HCT116 (cell line): Measurements from ENCODE around the gene TBL1X. TPM values are rescaled to one million over a fixed set of nuclear protein-coding genes. Genes with fewer than 3 reads are reported as not detected.

ENCODE experiments used
- ATAC-seq: fragments of 200-7000 bp; cut with Tn5 transposase; 2 replicates; pipeline ENCODE4 v1.9.1; 2020; ENCODE audit warnings: mild to moderate bottlenecking, moderate library complexity
- BruUV-seq: library from RNA; stranded (reverse); fragments of 400-500 nt; replicated peaks from 2 replicates; lab custom pipeline; 2021; lab: Mats Ljungman, UMichigan
- CTCF ChIA-PET: fragments of 300-600 bp; sonication (Branson Sonifier 250); formaldehyde crosslinking; loops from one replicate; lab custom pipeline; 2021; ENCODE audit warnings: antibody characterized with exemption; lab: Charles Lee
- POLR2A ChIA-PET: fragments of 300-600, 350-600 bp; sonication (Branson Sonifier 250); formaldehyde crosslinking; loops from one replicate; lab custom pipeline; 2021; ENCODE audit warnings: antibody characterized with exemption; lab: Charles Lee
- RAD21 ChIA-PET, 2 experiments: fragments of 300-600 bp; sonication (Branson Sonifier 250); formaldehyde crosslinking; loops; one replicate each; lab custom pipeline; 2023; ENCODE audit warnings: low total read pairs in 2 of 2; ENCODE audit not compliant: uncharacterized antibody in 2 of 2, unreplicated experiment in 2 of 2, low non-redundant PET in 1 of 2; lab: Charles Lee
- DNase-seq: peaks from one replicate; pipeline ENCODE4 v3.0.0-alpha.2; 2010; ENCODE audit warnings: low read depth, low spot score
- H2AFZ ChIP-seq: fragments of 200-600 bp; shearing (Covaris generic), sonication (generic); 2 replicates; pipeline ENCODE4 v1.6.1; 2017; ENCODE audit warnings: low read depth, mixed run types, mixed read lengths, antibody characterized with exemption, low read length; ENCODE audit not compliant: poor library complexity, severe bottlenecking
- H3K27ac ChIP-seq: 2 replicates; pipeline ENCODE4 v1.5.1; 2012; ENCODE audit warnings: low read depth, low read length
- H3K27me3 ChIP-seq: fragments of 200-600 bp; sonication (generic); 2 replicates; pipeline ENCODE4 v1.6.1; 2016; ENCODE audit warnings: mixed run types, low read length, mixed read lengths; ENCODE audit not compliant: insufficient read depth
- H3K36me3 ChIP-seq, 2 experiments: fragments of 200-500 bp in 1 of 2; fragments of 200-600 bp in 1 of 2; sonication (Bioruptor generic) in 1 of 2; sonication (generic) in 1 of 2; 2 replicates each; pipeline versions ENCODE4 v1.5.1 to v1.6.1; 2014 to 2016; ENCODE audit warnings: low read length in 2 of 2, inconsistent platforms in 1 of 2, mixed read lengths in 1 of 2, mixed run types in 1 of 2; ENCODE audit not compliant: insufficient read depth in 2 of 2, control insufficient read depth in 1 of 2
- H3K4me1 ChIP-seq, 2 experiments: fragments of 200-600 bp in 1 of 2; sonication (generic) in 1 of 2; 2 replicates each; pipeline versions ENCODE4 v1.5.1 to v1.6.1; 2012 to 2017; ENCODE audit warnings: low read length in 2 of 2, inconsistent platforms in 1 of 2, mild to moderate bottlenecking in 1 of 2, mixed read lengths in 1 of 2, mixed run types in 1 of 2, moderate library complexity in 1 of 2; ENCODE audit not compliant: insufficient read depth in 2 of 2, control insufficient read depth in 1 of 2
- H3K4me2 ChIP-seq: fragments of 200-600 bp; sonication (generic); 2 replicates; pipeline ENCODE4 v1.6.1; 2017; ENCODE audit warnings: mixed run types, low read length, mixed read lengths
- H3K4me3 ChIP-seq, 2 experiments: fragments of 200-600 bp in 1 of 2; sonication (generic) in 1 of 2; replicated peaks in 1 of 2; 2 replicates each; pipeline ENCODE4 v1.5.1; 2011 to 2016; ENCODE audit warnings: low read length in 2 of 2, control low read depth in 1 of 2, low read depth in 1 of 2, mild to moderate bottlenecking in 1 of 2, mixed read lengths in 1 of 2, mixed run types in 1 of 2
- H3K79me2 ChIP-seq: fragments of 200-600 bp; sonication (generic); 2 replicates; pipeline ENCODE4 v1.6.1; 2017; ENCODE audit warnings: mild to moderate bottlenecking, mixed run types, low read length, moderate library complexity, mixed read lengths; ENCODE audit not compliant: insufficient read depth
- H3K9ac ChIP-seq: fragments of 200-600 bp; sonication (generic); 2 replicates; pipeline ENCODE4 v1.6.1; 2016; ENCODE audit warnings: low read length, mixed read lengths
- H3K9me2 ChIP-seq: fragments of 200-600 bp; sonication (generic), shearing (Covaris generic); 2 replicates; pipeline ENCODE4 v1.6.1; 2017; ENCODE audit warnings: mixed run types, mild to moderate bottlenecking, moderate library complexity; ENCODE audit not compliant: insufficient read depth
- H3K9me3 ChIP-seq, 2 experiments: fragments of 200-500 bp in 1 of 2; fragments of 200-600 bp in 1 of 2; sonication (Bioruptor generic) in 1 of 2; sonication (generic) in 1 of 2; 2 replicates each; pipeline ENCODE4 v1.6.1; 2014 to 2017; ENCODE audit warnings: low read length in 2 of 2, mixed read lengths in 2 of 2, inconsistent platforms in 1 of 2, low read depth in 1 of 2, mild to moderate bottlenecking in 1 of 2, mixed run types in 1 of 2, moderate library complexity in 1 of 2; ENCODE audit not compliant: control insufficient read depth in 1 of 2, insufficient read depth in 1 of 2
- H4K20me1 ChIP-seq: fragments of 200-600 bp; sonication (generic), shearing (Covaris generic); 2 replicates; pipeline ENCODE4 v1.6.1; 2017; ENCODE audit warnings: mixed run types, mild to moderate bottlenecking, moderate library complexity; ENCODE audit not compliant: insufficient read depth
- FOSL1 ChIP-seq: IDR thresholded peaks from 2 replicates; pipeline ENCODE4 v1.6.1; 2012; ENCODE audit warnings: low read depth
- ZNF274 ChIP-seq: fragments of 200-500 bp; sonication (Bioruptor generic); IDR thresholded peaks from 2 replicates; pipeline ENCODE4 v1.6.1; 2014; ENCODE audit warnings: mild to moderate bottlenecking, low read depth, low read length, inconsistent platforms
- intact Hi-C: fragments of 100-400 bp; cut with micrococcal nuclease; formaldehyde crosslinking; loops from 2 replicates; pipeline ENCODE4 v1.10.0; 2022
- total RNA-seq: library from RNA; stranded (reverse); gene quantifications from one replicate; pipeline ENCODE4 v1.2.1, GENCODE V29; 2021; ENCODE audit not compliant: unreplicated experiment
- TF ChIP-seq, protein P1 (sequence below): IDR thresholded peaks from 2 replicates; pipeline ENCODE4 v1.6.1; 2011; ENCODE audit warnings: mild to moderate bottlenecking, low read length, moderate library complexity; ENCODE audit not compliant: insufficient replicate concordance; ENCODE audit errors: extremely low read depth

TBL1X gene
- total RNA-seq, 1 experiment from 2014 or later, result 37.8 TPM

DNA sequence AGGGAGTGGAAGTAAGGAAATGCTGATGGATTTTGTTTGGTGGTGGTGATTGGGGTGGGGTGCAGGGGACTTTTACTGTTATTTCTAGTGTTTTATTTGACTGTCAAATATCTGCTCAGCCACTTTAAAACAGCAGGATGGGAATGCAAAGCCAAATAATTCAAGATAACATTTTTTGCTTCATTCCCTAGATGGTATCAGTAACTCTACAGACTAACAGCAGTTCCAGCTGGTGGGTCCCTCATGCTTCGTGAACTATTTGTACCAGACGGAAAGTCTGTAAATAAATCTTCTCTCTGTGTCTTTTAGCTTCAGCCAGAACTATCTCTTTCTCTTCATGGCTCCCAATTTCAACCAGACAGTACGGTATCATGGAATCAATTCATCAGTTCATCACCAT, 273.3 kb downstream of the TBL1X start:
- intact Hi-C loops, result no loop called here
- Histone ChIP-seq H3K4me1 (no peaks in the 10 kb centered on the region), H3K9ac (no peak overlapping the region), H3K27me3 (no peaks in the 10 kb centered on the region), H3K27ac (no peak overlapping the region), H3K9me2 (no peaks in the 10 kb centered on the region), H3K36me3 (no peaks in the 10 kb centered on the region), H3K79me2 (no peaks in the 10 kb centered on the region), H3K4me3 (no peak overlapping the region), H2AFZ (no peak overlapping the region), H3K9me3 (no peaks in the 10 kb centered on the region), H3K4me2 (no peak overlapping the region), H4K20me1 (no peaks in the 10 kb centered on the region)
- no peak for DNase-seq
- ChIA-PET CTCF (no interaction called here), RAD21 (no interaction called here), POLR2A (no interaction called here)
- no peak for ATAC-seq
- BruUV-seq, result no TSS peak
- TF ChIP-seq FOSL1, result no peak
- TF ChIP-seq, protein P1, sequence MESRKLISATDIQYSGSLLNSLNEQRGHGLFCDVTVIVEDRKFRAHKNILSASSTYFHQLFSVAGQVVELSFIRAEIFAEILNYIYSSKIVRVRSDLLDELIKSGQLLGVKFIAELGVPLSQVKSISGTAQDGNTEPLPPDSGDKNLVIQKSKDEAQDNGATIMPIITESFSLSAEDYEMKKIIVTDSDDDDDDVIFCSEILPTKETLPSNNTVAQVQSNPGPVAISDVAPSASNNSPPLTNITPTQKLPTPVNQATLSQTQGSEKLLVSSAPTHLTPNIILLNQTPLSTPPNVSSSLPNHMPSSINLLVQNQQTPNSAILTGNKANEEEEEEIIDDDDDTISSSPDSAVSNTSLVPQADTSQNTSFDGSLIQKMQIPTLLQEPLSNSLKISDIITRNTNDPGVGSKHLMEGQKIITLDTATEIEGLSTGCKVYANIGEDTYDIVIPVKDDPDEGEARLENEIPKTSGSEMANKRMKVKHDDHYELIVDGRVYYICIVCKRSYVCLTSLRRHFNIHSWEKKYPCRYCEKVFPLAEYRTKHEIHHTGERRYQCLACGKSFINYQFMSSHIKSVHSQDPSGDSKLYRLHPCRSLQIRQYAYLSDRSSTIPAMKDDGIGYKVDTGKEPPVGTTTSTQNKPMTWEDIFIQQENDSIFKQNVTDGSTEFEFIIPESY, result no peak

DNA sequence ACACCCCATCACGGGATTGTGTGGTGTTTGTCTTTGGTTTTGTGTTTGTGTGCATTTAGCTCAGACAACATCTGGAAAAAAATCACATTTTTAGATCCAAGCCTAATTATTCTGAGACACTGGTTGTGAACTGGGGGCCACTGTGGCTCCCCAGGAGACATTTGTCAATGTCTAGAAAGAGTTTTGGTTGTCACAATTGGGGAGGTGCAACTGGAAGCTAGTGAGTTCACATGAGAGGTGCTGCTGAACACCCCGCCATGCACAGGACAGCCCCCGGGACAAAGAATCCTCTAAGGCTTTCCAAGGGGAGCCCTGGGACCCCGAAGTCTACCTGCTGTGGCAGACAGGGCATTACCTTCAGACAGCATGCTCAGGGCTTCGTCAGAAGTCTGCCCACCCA, 274.3 kb downstream of the TBL1X start:
- no peak for ATAC-seq

More for the DNA sequence above, 274.3 kb downstream of the TBL1X start:
- ChIA-PET CTCF (no interaction called here), POLR2A (no interaction called here), RAD21 (no interaction called here)
- TF ChIP-seq ZNF274, result no peak
- intact Hi-C loops, result no loop called here
- DNase-seq, result no peak
- H2AFZ ChIP-seq, result no peak overlapping the region
- H3K27me3 ChIP-seq, result no peaks in the 10 kb centered on the region
- no peaks in the 10 kb centered on the region for H3K36me3 ChIP-seq
- no peaks in the 10 kb centered on the region for H3K79me2 ChIP-seq
- H3K4me2 ChIP-seq, result no peak overlapping the region
- H3K27ac ChIP-seq, result no peak overlapping the region
- H4K20me1 ChIP-seq, result no peaks in the 10 kb centered on the region
- no peaks in the 10 kb centered on the region for H3K9me2 ChIP-seq
- no peak overlapping the region for H3K4me3 ChIP-seq
- no peaks in the 10 kb centered on the region for H3K4me1 ChIP-seq
- BruUV-seq, result no TSS peak
- no peaks in the 10 kb centered on the region for H3K9me3 ChIP-seq
- H3K9ac ChIP-seq, result no peak overlapping the region
